NCI-H2196 (cell line): ENCODE data around the gene PIGBOS1.
"Not testable (repeated sequence)": the region's sequence is repeated elsewhere in the genome, so short reads cannot be mapped to it uniquely, and the experiment has no call there.

Source experiments
- DNase-seq: peaks from one replicate; lab custom pipeline; 2025; ENCODE audit not compliant: unreplicated experiment; lab: John Stamatoyannopoulos, UW

The PIGBOS1 gene

GRCh38 chr15:55297315-55297714 lies 21.6 kb downstream of the PIGBOS1 start:
- DNase-seq, result no peak

- DNase-seq, result peak; percentile 63
Observed at GRCh38 chr15:55290528-55291057, 28.3 kb downstream of the PIGBOS1 start.

GRCh38 chr15:55289746-55290527 lies 29.0 kb downstream of the PIGBOS1 start, which contains the start of gene RAB27A:
TSS of gene RAB27A (minus strand) at chr15:55289813. CDS start at chr15:55234934, 54,879 bp downstream.
- DNase-seq, result peak; percentile 27

GRCh38 chr15:55289011-55289745 lies 29.7 kb downstream of the PIGBOS1 start:
- DNase-seq, result no peak

GRCh38 chr15:55288006-55288717 lies 30.8 kb downstream of the PIGBOS1 start:
- DNase-seq, result no peak

- DNase-seq, result not testable (repeated sequence)
Observed at GRCh38 chr15:55286442-55287189, 32.3 kb downstream of the PIGBOS1 start.

GRCh38 chr15:55284426-55284825 lies 34.5 kb downstream of the PIGBOS1 start:
- no peak for DNase-seq

GRCh38 chr15:55283379-55284147 lies 35.4 kb downstream of the PIGBOS1 start:
- DNase-seq, result no peak

GRCh38 chr15:55282284-55282833 lies 36.6 kb downstream of the PIGBOS1 start:
- DNase-seq, result no peak

- DNase-seq, result no peak
Observed at GRCh38 chr15:55281517-55282228, 37.2 kb downstream of the PIGBOS1 start.

GRCh38 chr15:55280589-55280988 lies 38.3 kb downstream of the PIGBOS1 start:
- not testable (repeated sequence) for DNase-seq

GRCh38 chr15:55279746-55280351 lies 39.1 kb downstream of the PIGBOS1 start:
- DNase-seq, result no peak

GRCh38 chr15:55279100-55279745 lies 39.7 kb downstream of the PIGBOS1 start:
- no peak for DNase-seq

- no peak for DNase-seq
Observed at GRCh38 chr15:55277715-55278114, 41.2 kb downstream of the PIGBOS1 start.

- DNase-seq, result no peak
Observed at GRCh38 chr15:55277116-55277564, 41.8 kb downstream of the PIGBOS1 start.

- DNase-seq, result no peak
Observed at GRCh38 chr15:55276324-55276723, 42.6 kb downstream of the PIGBOS1 start.

- no peak for DNase-seq
Observed at GRCh38 chr15:55270291-55270690, 48.6 kb downstream of the PIGBOS1 start.

GRCh38 chr15:55268176-55268695 lies 50.7 kb downstream of the PIGBOS1 start:
- DNase-seq, result no peak
